HepG2 (cell line): ENCODE measurements around the gene OSBPL2. TPM values are rescaled to one million over a fixed set of nuclear protein-coding genes. Genes with fewer than 3 reads are reported as not detected.
A peak's percentile ranks its signal among the peaks of the same experiment; 100 is the strongest.

Experiments
- ATAD3A ChIP-seq: sonication (generic); formaldehyde crosslinking; IDR thresholded peaks from 2 replicates; pipeline ENCODE4 v1.4.0; 2020; ENCODE audit warnings: missing genetic modification reagents
- CEBPB ChIP-seq: IDR thresholded peaks from 2 replicates; pipeline ENCODE4 v1.6.1; 2011; ENCODE audit warnings: low read depth, low read length, improper control_type of control experiment, borderline replicate concordance
- JARID2 ChIP-seq: sonication (generic); formaldehyde crosslinking; IDR thresholded peaks from 2 replicates; pipeline ENCODE4 v1.8.1; 2023; ENCODE audit warnings: missing genetic modification reagents, inconsistent platforms; ENCODE audit not compliant: insufficient replicate concordance
- NR1H2 ChIP-seq: sonication (generic); formaldehyde crosslinking; IDR thresholded peaks from 2 replicates; pipeline ENCODE4 v1.8.1; 2022; ENCODE audit warnings: low read depth, missing genetic modification reagents, borderline replicate concordance
- SRF ChIP-seq: IDR thresholded peaks from 2 replicates; pipeline ENCODE4 v1.6.1; 2011; ENCODE audit warnings: mild to moderate bottlenecking, low read depth, low read length, moderate library complexity
- TRIM24 ChIP-seq: sonication (generic); formaldehyde crosslinking; IDR thresholded peaks from 2 replicates; pipeline ENCODE4 v1.8.0; 2022; ENCODE audit warnings: mild to moderate bottlenecking, missing genetic modification reagents
- ZBTB7B ChIP-seq: sonication (generic); formaldehyde crosslinking; IDR thresholded peaks from 2 replicates; pipeline ENCODE4 v1.4.0; 2020; ENCODE audit warnings: missing genetic modification reagents
- ZFX ChIP-seq: sonication (generic); formaldehyde crosslinking; IDR thresholded peaks from 2 replicates; pipeline ENCODE4 v1.4.0; 2020; ENCODE audit warnings: mild to moderate bottlenecking, low read depth, missing genetic modification reagents, moderate library complexity
- ZNF256 ChIP-seq: sonication (generic); formaldehyde crosslinking; conservative IDR thresholded peaks from 2 replicates; pipeline ENCODE4 v1.4.0; 2020; ENCODE audit warnings: missing genetic modification reagents
- ZNF343 ChIP-seq: sonication (generic); formaldehyde crosslinking; IDR thresholded peaks from 2 replicates; pipeline ENCODE4 v1.4.0; 2020; ENCODE audit warnings: mild to moderate bottlenecking, missing genetic modification reagents
- ZNF431 ChIP-seq: sonication (generic); formaldehyde crosslinking; IDR thresholded peaks from 2 replicates; pipeline ENCODE4 v1.9.0; 2022; ENCODE audit warnings: missing genetic modification reagents, low read depth, mild to moderate bottlenecking, borderline replicate concordance
- ZNF570 ChIP-seq: sonication (generic); formaldehyde crosslinking; IDR thresholded peaks from 2 replicates; pipeline ENCODE4 v1.4.0; 2020; ENCODE audit warnings: mild to moderate bottlenecking, missing genetic modification reagents, borderline replicate concordance
- ZNF652 ChIP-seq: IDR thresholded peaks from 2 replicates; pipeline ENCODE4 v1.6.1; 2016; ENCODE audit warnings: low read depth, borderline replicate concordance
- polyA plus RNA-seq, 8 experiments: library from polyadenylated mRNA; depleted of rRNA in 3 of 8; stranded (reverse) in 7 of 8; unstranded in 1 of 8; fragments of >200 nt; fragmentation: Illumina TruSeq in 4 of 8; extraction: Trizol in 4 of 8; gene quantifications; 2 replicates each; pipeline versions ENCODE4 v1.2.1 to v1.2.3, GENCODE V29; 2011 to 2016; ENCODE audit warnings: low read depth in 4 of 8, missing spikeins in 1 of 8, mixed read lengths in 1 of 8; ENCODE audit not compliant: insufficient read depth in 1 of 8
- total RNA-seq, 5 experiments: library from RNA; depleted of rRNA; stranded (reverse); fragments of >200 nt; fragmentation: Illumina TruSeq; extraction: Trizol; gene quantifications; 2 replicates each; pipeline ENCODE4 v1.2.3, GENCODE V29; 2016; ENCODE audit warnings: low read depth in 1 of 5
- TF ChIP-seq, protein P1 (sequence below): sonication (generic); formaldehyde crosslinking; IDR thresholded peaks from 2 replicates; pipeline ENCODE4 v1.8.1; 2023; ENCODE audit warnings: mild to moderate bottlenecking, missing genetic modification reagents
- TF ChIP-seq, protein P2 (sequence below): sonication (generic); formaldehyde crosslinking; IDR thresholded peaks from 2 replicates; pipeline ENCODE4 v1.5.1; 2020; ENCODE audit warnings: missing genetic modification reagents, mild to moderate bottlenecking, borderline replicate concordance
- TF ChIP-seq, protein P3 (sequence below): sonication (generic); formaldehyde crosslinking; IDR thresholded peaks from 2 replicates; pipeline ENCODE4 v1.4.0; 2020; ENCODE audit warnings: missing genetic modification reagents, low read depth, mild to moderate bottlenecking, borderline replicate concordance
- TF ChIP-seq, protein P4 (sequence below): sonication (generic); formaldehyde crosslinking; conservative IDR thresholded peaks from 2 replicates; pipeline ENCODE4 v1.4.0; 2020; ENCODE audit warnings: missing genetic modification reagents
- TF ChIP-seq, protein P5 (sequence below): sonication (generic); formaldehyde crosslinking; IDR thresholded peaks from 2 replicates; pipeline ENCODE4 v1.8.1; 2023; ENCODE audit warnings: mild to moderate bottlenecking, inconsistent platforms, moderate library complexity, missing genetic modification reagents, borderline replicate concordance
- TF ChIP-seq, protein P6 (sequence below): sonication (generic); formaldehyde crosslinking; IDR thresholded peaks from 2 replicates; pipeline ENCODE4 v1.8.0; 2022; ENCODE audit warnings: missing genetic modification reagents, low read depth, mild to moderate bottlenecking, borderline replicate concordance
- TF ChIP-seq, protein P7 (sequence below): sonication (generic); formaldehyde crosslinking; IDR thresholded peaks from 2 replicates; pipeline ENCODE4 v1.8.1; 2023; ENCODE audit warnings: mild to moderate bottlenecking, missing genetic modification reagents

The OSBPL2 gene
- total and polyA plus RNA-seq, 2 of the 13 experiments (the other 11 are each of a cell fraction or from before 2014, with no cell fraction given) = 18.5 to 37.4 TPM

DNA sequence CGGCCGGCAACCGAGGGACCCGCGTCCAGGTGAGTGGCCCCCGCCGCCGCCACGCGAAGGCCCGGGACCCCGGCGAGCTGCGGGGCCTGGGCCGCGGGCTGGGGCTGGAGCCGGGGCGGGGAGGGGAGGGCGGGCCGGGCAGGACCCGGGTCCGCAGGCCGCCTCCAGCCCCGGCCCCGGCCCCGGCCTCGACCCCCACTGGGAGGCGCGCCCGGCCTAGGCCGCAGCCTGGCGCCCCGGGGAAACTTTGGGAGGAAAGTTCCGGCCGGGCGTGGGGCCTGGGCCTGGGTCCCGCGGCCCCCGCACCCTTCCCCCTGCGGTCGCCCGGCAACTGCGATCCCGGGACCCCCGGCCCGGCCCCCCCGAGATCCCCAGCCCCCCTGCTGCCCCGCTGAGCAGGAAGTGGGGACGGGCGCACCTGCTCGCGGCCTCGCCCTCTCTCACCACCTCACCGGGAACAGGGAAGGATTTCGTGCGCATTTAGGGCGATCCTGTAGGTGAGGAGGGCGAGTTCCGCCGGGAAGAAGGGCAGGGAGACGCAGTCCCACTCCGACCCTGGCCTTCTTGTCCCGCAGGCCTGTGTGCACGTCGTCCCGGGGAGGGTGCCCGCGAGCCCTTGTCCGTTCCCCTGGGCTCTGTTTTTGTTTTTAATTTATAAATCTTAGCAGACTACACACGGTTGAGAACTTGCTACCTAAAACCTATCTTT is 402 bp downstream of the OSBPL2 start (continued):
- 0 out of 2 replicates have a peak, but pooled peaks have one; percentile 32 for TF ChIP-seq ZBTB7B (CRISPR knock-in tag)
- TF ChIP-seq ZNF570 = no peak
- no peak for TF ChIP-seq SRF
- TF ChIP-seq TRIM24 (CRISPR knock-in tag) = no peak
- no peak for TF ChIP-seq JARID2 (CRISPR knock-in tag)
- TF ChIP-seq ZNF431 (CRISPR knock-in tag) = no peak
- 0 out of 2 replicates have a peak, but pooled peaks have one; percentile 59 for TF ChIP-seq ATAD3A (CRISPR knock-in tag)
- TF ChIP-seq ZFX (CRISPR knock-in tag) = peak; percentile 71
- TF ChIP-seq ZNF343 = no peak
- no peak for TF ChIP-seq NR1H2 (CRISPR knock-in tag)
- TF ChIP-seq ZNF256 (CRISPR knock-in tag) = no peak
- TF ChIP-seq CEBPB = no peak
- TF ChIP-seq, protein P1, sequence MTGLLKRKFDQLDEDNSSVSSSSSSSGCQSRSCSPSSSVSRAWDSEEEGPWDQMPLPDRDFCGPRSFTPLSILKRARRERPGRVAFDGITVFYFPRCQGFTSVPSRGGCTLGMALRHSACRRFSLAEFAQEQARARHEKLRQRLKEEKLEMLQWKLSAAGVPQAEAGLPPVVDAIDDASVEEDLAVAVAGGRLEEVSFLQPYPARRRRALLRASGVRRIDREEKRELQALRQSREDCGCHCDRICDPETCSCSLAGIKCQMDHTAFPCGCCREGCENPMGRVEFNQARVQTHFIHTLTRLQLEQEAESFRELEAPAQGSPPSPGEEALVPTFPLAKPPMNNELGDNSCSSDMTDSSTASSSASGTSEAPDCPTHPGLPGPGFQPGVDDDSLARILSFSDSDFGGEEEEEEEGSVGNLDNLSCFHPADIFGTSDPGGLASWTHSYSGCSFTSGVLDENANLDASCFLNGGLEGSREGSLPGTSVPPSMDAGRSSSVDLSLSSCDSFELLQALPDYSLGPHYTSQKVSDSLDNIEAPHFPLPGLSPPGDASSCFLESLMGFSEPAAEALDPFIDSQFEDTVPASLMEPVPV = no peak
- TF ChIP-seq, protein P2, sequence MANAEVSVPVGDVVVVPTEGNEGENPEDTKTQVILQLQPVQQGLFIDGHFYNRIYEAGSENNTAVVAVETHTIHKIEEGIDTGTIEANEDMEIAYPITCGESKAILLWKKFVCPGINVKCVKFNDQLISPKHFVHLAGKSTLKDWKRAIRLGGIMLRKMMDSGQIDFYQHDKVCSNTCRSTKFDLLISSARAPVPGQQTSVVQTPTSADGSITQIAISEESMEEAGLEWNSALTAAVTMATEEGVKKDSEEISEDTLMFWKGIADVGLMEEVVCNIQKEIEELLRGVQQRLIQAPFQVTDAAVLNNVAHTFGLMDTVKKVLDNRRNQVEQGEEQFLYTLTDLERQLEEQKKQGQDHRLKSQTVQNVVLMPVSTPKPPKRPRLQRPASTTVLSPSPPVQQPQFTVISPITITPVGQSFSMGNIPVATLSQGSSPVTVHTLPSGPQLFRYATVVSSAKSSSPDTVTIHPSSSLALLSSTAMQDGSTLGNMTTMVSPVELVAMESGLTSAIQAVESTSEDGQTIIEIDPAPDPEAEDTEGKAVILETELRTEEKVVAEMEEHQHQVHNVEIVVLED (CRISPR knock-in tag) = no peak
- TF ChIP-seq, protein P3, sequence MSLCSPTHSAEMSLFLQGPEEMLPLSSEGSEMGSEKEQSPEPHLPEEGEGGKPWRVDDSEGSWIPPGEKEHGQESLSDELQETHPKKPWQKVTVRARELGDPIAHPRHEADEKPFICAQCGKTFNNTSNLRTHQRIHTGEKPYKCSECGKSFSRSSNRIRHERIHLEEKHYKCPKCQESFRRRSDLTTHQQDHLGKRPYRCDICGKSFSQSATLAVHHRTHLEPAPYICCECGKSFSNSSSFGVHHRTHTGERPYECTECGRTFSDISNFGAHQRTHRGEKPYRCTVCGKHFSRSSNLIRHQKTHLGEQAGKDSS (CRISPR knock-in tag) = no peak
- TF ChIP-seq, protein P4, sequence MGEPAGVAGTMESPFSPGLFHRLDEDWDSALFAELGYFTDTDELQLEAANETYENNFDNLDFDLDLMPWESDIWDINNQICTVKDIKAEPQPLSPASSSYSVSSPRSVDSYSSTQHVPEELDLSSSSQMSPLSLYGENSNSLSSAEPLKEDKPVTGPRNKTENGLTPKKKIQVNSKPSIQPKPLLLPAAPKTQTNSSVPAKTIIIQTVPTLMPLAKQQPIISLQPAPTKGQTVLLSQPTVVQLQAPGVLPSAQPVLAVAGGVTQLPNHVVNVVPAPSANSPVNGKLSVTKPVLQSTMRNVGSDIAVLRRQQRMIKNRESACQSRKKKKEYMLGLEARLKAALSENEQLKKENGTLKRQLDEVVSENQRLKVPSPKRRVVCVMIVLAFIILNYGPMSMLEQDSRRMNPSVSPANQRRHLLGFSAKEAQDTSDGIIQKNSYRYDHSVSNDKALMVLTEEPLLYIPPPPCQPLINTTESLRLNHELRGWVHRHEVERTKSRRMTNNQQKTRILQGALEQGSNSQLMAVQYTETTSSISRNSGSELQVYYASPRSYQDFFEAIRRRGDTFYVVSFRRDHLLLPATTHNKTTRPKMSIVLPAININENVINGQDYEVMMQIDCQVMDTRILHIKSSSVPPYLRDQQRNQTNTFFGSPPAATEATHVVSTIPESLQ = no peak
- TF ChIP-seq, protein P5, sequence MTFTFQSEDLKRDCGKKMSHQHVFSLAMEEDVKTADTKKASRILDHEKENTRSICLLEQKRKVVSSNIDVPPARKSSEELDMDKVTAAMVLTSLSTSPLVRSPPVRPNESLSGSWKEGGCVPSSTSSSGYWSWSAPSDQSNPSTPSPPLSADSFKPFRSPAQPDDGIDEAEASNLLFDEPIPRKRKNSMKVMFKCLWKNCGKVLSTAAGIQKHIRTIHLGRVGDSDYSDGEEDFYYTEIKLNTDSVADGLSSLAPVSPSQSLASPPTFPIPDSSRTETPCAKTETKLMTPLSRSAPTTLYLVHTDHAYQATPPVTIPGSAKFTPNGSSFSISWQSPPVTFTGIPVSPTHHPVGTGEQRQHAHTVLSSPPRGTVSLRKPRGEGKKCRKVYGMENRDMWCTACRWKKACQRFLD (CRISPR knock-in tag) = no peak
- TF ChIP-seq, protein P6, sequence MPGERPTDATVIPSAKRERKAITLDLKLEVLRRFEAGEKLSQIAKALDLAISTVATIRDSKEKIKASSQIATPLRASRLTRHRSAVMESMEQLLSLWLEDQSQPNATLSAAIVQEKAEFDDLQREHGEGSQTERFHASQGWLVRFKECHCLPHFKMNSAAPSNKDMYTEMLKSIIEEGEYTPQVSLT (CRISPR knock-in tag) = no peak
- TF ChIP-seq ZNF652 (CRISPR knock-in tag) = no peak
- TF ChIP-seq, protein P7, sequence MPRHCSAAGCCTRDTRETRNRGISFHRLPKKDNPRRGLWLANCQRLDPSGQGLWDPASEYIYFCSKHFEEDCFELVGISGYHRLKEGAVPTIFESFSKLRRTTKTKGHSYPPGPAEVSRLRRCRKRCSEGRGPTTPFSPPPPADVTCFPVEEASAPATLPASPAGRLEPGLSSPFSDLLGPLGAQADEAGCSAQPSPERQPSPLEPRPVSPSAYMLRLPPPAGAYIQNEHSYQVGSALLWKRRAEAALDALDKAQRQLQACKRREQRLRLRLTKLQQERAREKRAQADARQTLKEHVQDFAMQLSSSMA (CRISPR knock-in tag) = no peak
